SK-N-SH (cell line): Measurements from ENCODE around the gene CUX1. TPM values are rescaled to one million over a fixed set of nuclear protein-coding genes. Genes with fewer than 3 reads are reported as not detected.

ENCODE experiments used
- CTCF ChIA-PET: fragments of 300-600, 350-600 bp; formaldehyde crosslinking; extraction: SDS; loops from one replicate; lab custom pipeline; 2021; lab: Yijun Ruan, JAX
- POLR2A ChIA-PET: fragments of 350-600 bp; sonication (Branson Sonifier 250); formaldehyde crosslinking; extraction: SDS; loops from one replicate; lab custom pipeline; 2020; ENCODE audit warnings: antibody characterized with exemption, inconsistent platforms; lab: Yijun Ruan, JAX
- DNase-seq: peaks from one replicate; pipeline ENCODE4 v3.0.0; 2012
- H2AFZ ChIP-seq: fragments of 200-600 bp; sonication (generic); 2 replicates; pipeline ENCODE4 v1.8.1; 2016; ENCODE audit warnings: antibody characterized with exemption, mild to moderate bottlenecking, low read depth
- H3F3A ChIP-seq: fragments of 200-600 bp; sonication (generic); replicated peaks from 2 replicates; pipeline ENCODE3; 2016; ENCODE audit warnings: antibody characterized with exemption, mild to moderate bottlenecking; ENCODE audit not compliant: insufficient read depth
- H3K27ac ChIP-seq, 2 experiments: fragments of 200-500 bp in 1 of 2; fragments of 200-600 bp in 1 of 2; sonication (Bioruptor generic) in 1 of 2; sonication (generic), shearing (Covaris generic) in 1 of 2; 2 replicates each; pipeline versions ENCODE4 v1.5.1 to v1.6.1; 2014 to 2016; ENCODE audit warnings: low read depth in 2 of 2, inconsistent platforms in 1 of 2, low read length in 1 of 2, mild to moderate bottlenecking in 1 of 2, mixed read lengths in 1 of 2
- H3K27me3 ChIP-seq: fragments of 200-600 bp; sonication (generic), shearing (Covaris generic); 2 replicates; pipeline ENCODE4 v1.6.1; 2016; ENCODE audit warnings: mixed run types; ENCODE audit not compliant: insufficient read depth
- H3K36me3 ChIP-seq, 2 experiments: fragments of 200-500 bp in 1 of 2; fragments of 200-600 bp in 1 of 2; sonication (Bioruptor generic) in 1 of 2; sonication (generic) in 1 of 2; replicated peaks in 1 of 2; 2 replicates each; pipeline versions ENCODE3 to v1.5.1; 2014 to 2016; ENCODE audit warnings: low read length in 1 of 2, mild to moderate bottlenecking in 1 of 2; ENCODE audit not compliant: insufficient read depth in 2 of 2, control insufficient read depth in 1 of 2
- H3K4me1 ChIP-seq, 2 experiments: fragments of 200-500 bp in 1 of 2; fragments of 200-600 bp in 1 of 2; sonication (Bioruptor generic) in 1 of 2; sonication (generic), shearing (Covaris generic) in 1 of 2; 2 replicates each; pipeline versions ENCODE4 v1.5.1 to v1.6.1; 2014 to 2016; ENCODE audit warnings: low read depth in 1 of 2, low read length in 1 of 2, mixed run types in 1 of 2; ENCODE audit not compliant: insufficient read depth in 2 of 2, control insufficient read depth in 1 of 2
- H3K4me2 ChIP-seq: fragments of 200-600 bp; sonication (generic), shearing (Covaris generic); 2 replicates; pipeline ENCODE4 v1.6.1; 2017; ENCODE audit warnings: mixed run types
- H3K4me3 ChIP-seq, 2 experiments: fragments of 200-500 bp in 1 of 2; fragments of 200-600 bp in 1 of 2; sonication (Bioruptor generic) in 1 of 2; sonication (generic), shearing (Covaris generic) in 1 of 2; 2 replicates each; pipeline versions ENCODE4 v1.5.1 to v1.8.1; 2014 to 2016; ENCODE audit warnings: low read depth in 2 of 2, inconsistent platforms in 1 of 2, low read length in 1 of 2, mild to moderate bottlenecking in 1 of 2, mixed read lengths in 1 of 2, moderate library complexity in 1 of 2
- H3K79me2 ChIP-seq: fragments of 200-600 bp; sonication (generic); 2 replicates; pipeline ENCODE4 v1.8.1; 2017; ENCODE audit warnings: mild to moderate bottlenecking; ENCODE audit not compliant: insufficient read depth
- H3K9ac ChIP-seq: fragments of 200-600 bp; sonication (generic); 2 replicates; pipeline ENCODE4 v1.6.1; 2017; ENCODE audit warnings: mixed run types
- H3K9me2 ChIP-seq: fragments of 200-600 bp; sonication (generic); 2 replicates; pipeline ENCODE4 v1.6.1; 2017; ENCODE audit warnings: mixed run types
- H3K9me3 ChIP-seq: fragments of 200-600 bp; sonication (generic); 2 replicates; pipeline ENCODE4 v1.6.1; 2017; ENCODE audit warnings: mixed run types, mild to moderate bottlenecking, moderate library complexity
- H4K20me1 ChIP-seq: fragments of 200-600 bp; sonication (generic); 2 replicates; pipeline ENCODE4 v1.6.1; 2017; ENCODE audit warnings: mild to moderate bottlenecking, mixed run types; ENCODE audit not compliant: insufficient read depth
- EP300 ChIP-seq, 2 experiments: IDR thresholded peaks; 2 replicates each; pipeline versions ENCODE4 v1.4.0 to v1.6.1; 2012; ENCODE audit warnings: borderline replicate concordance in 1 of 2, low read depth in 1 of 2, low read length in 1 of 2
- EZH2phosphoT487 ChIP-seq: fragments of 200-600 bp; sonication (generic); IDR thresholded peaks from 2 replicates; pipeline ENCODE4 v1.6.1; 2017; ENCODE audit warnings: low read depth, mixed run types, mild to moderate bottlenecking, antibody characterized with exemption, moderate library complexity, borderline replicate concordance
- FOXJ3 ChIP-seq: sonication (generic); formaldehyde crosslinking; IDR thresholded peaks from 2 replicates; pipeline ENCODE4 v1.5.1; 2020; ENCODE audit warnings: mild to moderate bottlenecking, missing genetic modification reagents
- MEF2A ChIP-seq: IDR thresholded peaks from 2 replicates; pipeline ENCODE4 v1.4.0; 2012; ENCODE audit warnings: low read depth, borderline replicate concordance
- NRF1 ChIP-seq: IDR thresholded peaks from 2 replicates; pipeline ENCODE4 v1.6.1; 2012; ENCODE audit warnings: low read depth, mild to moderate bottlenecking, low read length
- RAD21 ChIP-seq: IDR thresholded peaks from 2 replicates; pipeline ENCODE4 v1.6.1; 2012; ENCODE audit warnings: mild to moderate bottlenecking, low read length
- RFX5 ChIP-seq: IDR thresholded peaks from 2 replicates; pipeline ENCODE4 v1.6.1; 2012; ENCODE audit warnings: mild to moderate bottlenecking, improper control_type of control experiment, low read length
- SMC3 ChIP-seq: IDR thresholded peaks from 2 replicates; pipeline ENCODE4 v1.6.1; 2012; ENCODE audit warnings: low read depth, low read length, improper control_type of control experiment
- TAF1 ChIP-seq: IDR thresholded peaks from 2 replicates; pipeline ENCODE4 v1.6.1; 2012; ENCODE audit warnings: low read depth, mild to moderate bottlenecking, low read length, moderate library complexity, borderline replicate concordance
- YY1 ChIP-seq: IDR thresholded peaks from 2 replicates; pipeline ENCODE4 v1.4.0; 2012; ENCODE audit warnings: low read depth, mild to moderate bottlenecking
- ZBTB33 ChIP-seq: IDR thresholded peaks from 2 replicates; pipeline ENCODE4 v1.4.0; 2012; ENCODE audit warnings: low read depth, borderline replicate concordance
- WGBS: methylation state at CpG from one replicate; pipeline ENCODE4 v1.1.6; 2017; ENCODE audit warnings: low lambda C conversion rate; 5-methylcytosine and 5-hydroxymethylcytosine counted together
- polyA plus RNA-seq, 3 experiments: library from polyadenylated mRNA; depleted of rRNA; stranded (reverse); fragments of >200 nt; gene quantifications; 2 replicates each; pipeline ENCODE4 v1.2.3, GENCODE V29; 2012
- TF ChIP-seq, protein P1 (sequence below): IDR thresholded peaks from 2 replicates; pipeline ENCODE4 v1.4.0; 2012; ENCODE audit warnings: low read depth
- TF ChIP-seq, protein P2 (sequence below): fragments of 150-350 bp; IDR thresholded peaks from 2 replicates; pipeline ENCODE4 v1.6.1; 2017; ENCODE audit warnings: antibody characterized with exemption, low read length, low read depth, borderline replicate concordance
- TF ChIP-seq, protein P3 (sequence below): IDR thresholded peaks from 2 replicates; pipeline ENCODE4; 2012

The CUX1 gene
- polyA plus RNA-seq, 1 of the 3 experiments (the other 2 are of a cell fraction): 68.6 TPM

DNA sequence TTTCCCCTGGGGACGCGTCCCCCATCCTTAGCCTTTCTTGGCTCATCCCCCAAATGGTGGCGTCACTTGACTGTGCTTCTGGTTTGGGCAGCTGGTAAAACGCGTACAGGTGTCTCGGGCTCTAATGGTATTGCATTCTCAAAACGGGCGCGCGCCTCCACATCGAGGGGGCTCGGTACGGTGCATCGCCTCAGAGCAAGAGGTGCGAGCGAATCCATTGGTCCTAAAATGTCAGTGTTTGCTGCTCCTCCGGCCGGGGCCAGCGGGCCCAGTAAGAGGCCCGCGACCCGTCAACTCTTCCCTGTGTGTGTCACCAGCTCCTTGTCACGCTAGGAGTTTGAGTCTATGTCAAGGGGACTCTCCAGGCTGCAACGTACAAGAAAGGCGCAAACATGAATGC, 378.6 kb downstream of the CUX1 start:
- ChIA-PET CTCF (interaction anchor here (0.6 kb wide), 1 partner anchor 56 kb away, joined by 3 read pairs; no protein-coding TSS in a partner anchor), POLR2A (no interaction called here)
- 95% methylated on average over 21 of the region's 25 CpGs for WGBS
- Histone ChIP-seq H2AFZ (no peak overlapping the region), H3K9me3 (no peaks in the 10 kb centered on the region), H3K4me2 (no peak overlapping the region), H3K27me3 (no peaks in the 10 kb centered on the region), H3K27ac (no peak overlapping the region), H3K9ac (no peak overlapping the region), H3K36me3 (peaks cover 34 to 44% of the 10 kb centered on the region in 2 experiments), H3K4me1 (peaks cover 0 to 8% of the 10 kb centered on the region in 2 experiments; a peak in 1 of 4 replicates), H3K9me2 (no peaks in the 10 kb centered on the region), H4K20me1 (no peaks in the 10 kb centered on the region), H3K79me2 (no peaks in the 10 kb centered on the region), H3K4me3 (no peak overlapping the region), H3F3A (peaks cover 3% of the 10 kb centered on the region)
- no peak for TF ChIP-seq EZH2phosphoT487
- TF ChIP-seq, protein P1, sequence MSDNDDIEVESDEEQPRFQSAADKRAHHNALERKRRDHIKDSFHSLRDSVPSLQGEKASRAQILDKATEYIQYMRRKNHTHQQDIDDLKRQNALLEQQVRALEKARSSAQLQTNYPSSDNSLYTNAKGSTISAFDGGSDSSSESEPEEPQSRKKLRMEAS: no peak
- TF ChIP-seq EP300 (IDR thresholded peaks at IDR 0.05; ENCODE audit: borderline replicate concordance in 1 of 2, low read depth in 1 of 2, low read length in 1 of 2): no peak
- TF ChIP-seq RAD21: no peak
- TF ChIP-seq TAF1: no peak
- TF ChIP-seq, protein P2, sequence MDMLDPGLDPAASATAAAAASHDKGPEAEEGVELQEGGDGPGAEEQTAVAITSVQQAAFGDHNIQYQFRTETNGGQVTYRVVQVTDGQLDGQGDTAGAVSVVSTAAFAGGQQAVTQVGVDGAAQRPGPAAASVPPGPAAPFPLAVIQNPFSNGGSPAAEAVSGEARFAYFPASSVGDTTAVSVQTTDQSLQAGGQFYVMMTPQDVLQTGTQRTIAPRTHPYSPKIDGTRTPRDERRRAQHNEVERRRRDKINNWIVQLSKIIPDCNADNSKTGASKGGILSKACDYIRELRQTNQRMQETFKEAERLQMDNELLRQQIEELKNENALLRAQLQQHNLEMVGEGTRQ: no peak
- TF ChIP-seq, protein P3, sequence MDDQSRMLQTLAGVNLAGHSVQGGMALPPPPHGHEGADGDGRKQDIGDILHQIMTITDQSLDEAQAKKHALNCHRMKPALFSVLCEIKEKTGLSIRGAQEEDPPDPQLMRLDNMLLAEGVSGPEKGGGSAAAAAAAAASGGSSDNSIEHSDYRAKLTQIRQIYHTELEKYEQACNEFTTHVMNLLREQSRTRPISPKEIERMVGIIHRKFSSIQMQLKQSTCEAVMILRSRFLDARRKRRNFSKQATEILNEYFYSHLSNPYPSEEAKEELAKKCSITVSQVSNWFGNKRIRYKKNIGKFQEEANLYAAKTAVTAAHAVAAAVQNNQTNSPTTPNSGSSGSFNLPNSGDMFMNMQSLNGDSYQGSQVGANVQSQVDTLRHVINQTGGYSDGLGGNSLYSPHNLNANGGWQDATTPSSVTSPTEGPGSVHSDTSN: no peak
- no peak for TF ChIP-seq FOXJ3 (CRISPR knock-in tag)
- no peak for TF ChIP-seq MEF2A
- no peak for TF ChIP-seq ZBTB33
- no peak for TF ChIP-seq RFX5
- TF ChIP-seq NRF1: no peak
- TF ChIP-seq SMC3: no peak
- no peak for TF ChIP-seq YY1
- DNase-seq: no peak
